A673 (cell line): Measurements from ENCODE around the gene PDXDC1.
"Not testable (repeated sequence)": the region's sequence is repeated elsewhere in the genome, so short reads cannot be mapped to it uniquely, and the experiment has no call there.

Experiments used
- CTCF ChIP-seq: fragments of 300-800, 200-600 bp; sonication (generic); conservative IDR thresholded peaks from 2 replicates; pipeline ENCODE4 v1.5.1; 2017; ENCODE audit warnings: low read depth, mild to moderate bottlenecking, antibody characterized with exemption, low read length, moderate library complexity, mixed read lengths
- EZH2 ChIP-seq: fragments of 200-600 bp; sonication (generic); IDR thresholded peaks from 2 replicates; pipeline ENCODE4 v1.6.1; 2017; ENCODE audit warnings: borderline replicate concordance, low read depth, mild to moderate bottlenecking, mixed read lengths, antibody characterized with exemption, low read length; ENCODE audit not compliant: poor library complexity, severe bottlenecking

GRCh38 chr16:15099366-15099909 is 124.6 kb downstream of the PDXDC1 start:
- not testable (repeated sequence) for TF ChIP-seq CTCF, EZH2
